Measurements from ENCODE around the gene RPP21.

Gene RPP21

DNA sequence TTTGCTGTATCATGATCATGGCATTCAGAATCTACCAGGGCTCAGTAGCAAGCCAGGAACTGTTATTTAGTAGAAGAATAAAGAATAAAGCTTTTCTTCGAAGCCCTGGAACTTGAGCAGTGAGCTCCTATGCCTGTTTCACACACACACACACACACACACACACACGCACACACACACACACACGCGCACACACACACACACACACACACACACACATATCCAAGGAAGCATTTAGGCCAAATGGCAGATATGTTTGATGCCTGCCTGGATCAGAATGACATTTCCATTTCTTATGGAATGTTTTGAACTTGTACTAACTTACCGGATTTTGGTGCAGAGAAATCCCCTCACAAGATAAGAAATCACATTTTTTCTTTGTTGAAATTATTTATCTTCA is 35.5 kb downstream of the RPP21 start:
- no peak for DNase-seq (ENCODE audit: low read depth)

DNA sequence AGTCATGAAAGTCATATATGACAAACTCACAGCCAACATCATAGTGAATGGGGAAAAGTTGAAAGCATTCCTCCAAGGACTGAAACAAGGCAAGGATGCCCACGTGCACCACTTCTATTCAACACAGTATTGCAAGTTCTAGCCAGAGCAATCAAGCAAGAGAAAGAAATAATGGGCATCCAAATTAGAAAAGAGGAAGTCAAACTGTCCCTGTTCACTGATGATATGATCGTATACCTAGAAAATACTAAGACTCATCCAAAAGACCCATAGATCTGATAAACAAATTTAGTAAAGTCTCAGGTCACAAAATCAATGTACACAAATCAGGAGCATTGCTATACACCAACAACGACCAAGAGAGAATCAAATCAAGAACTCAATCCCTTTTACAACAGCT is 41.2 kb downstream of the RPP21 start:
- DNase-seq (ENCODE audit: low read depth) = no peak

DNA sequence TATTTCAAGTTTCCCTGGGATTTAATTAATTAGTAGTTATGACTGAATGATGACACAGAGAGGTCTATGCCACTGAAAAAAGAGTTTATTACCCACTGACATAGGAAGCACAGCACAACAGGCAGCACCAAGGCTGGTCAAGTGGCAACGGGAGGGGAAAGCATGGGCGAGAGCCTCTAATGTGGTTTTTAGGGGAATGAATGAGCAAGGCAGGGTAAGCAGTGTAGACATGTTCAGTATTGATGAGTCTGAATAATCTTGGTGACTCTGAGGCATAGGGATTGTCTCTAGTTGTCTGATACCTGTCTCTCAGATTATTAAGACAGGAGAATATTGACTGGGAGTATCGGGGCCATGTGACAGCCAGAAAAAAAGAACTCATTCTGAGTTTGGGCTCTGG is 46.3 kb downstream of the RPP21 start:
- no peak for DNase-seq (ENCODE audit: low read depth)

DNA sequence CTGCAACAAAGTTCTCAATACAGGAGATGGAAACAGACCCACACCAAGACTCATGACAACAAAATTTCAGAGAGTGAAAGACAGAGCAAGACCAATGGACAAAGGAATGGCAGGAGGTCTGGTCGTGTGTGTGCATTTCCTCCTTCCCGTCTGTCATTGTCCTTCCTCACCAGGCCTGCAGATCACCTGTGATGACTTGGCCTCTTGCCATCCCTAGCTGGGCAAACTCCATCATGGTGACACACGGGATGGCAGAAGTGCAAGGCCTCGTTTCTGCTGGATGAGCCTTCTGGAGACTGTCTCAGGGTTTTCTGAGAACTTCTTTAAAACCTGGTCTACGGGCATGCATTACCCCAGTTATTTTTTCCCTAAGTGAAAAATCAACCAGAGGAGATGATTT is 49.2 kb downstream of the RPP21 start:
- no peak for DNase-seq (ENCODE audit: low read depth)

Measured in stimulated activated CD8-positive, alpha-beta memory T cell treated with anti-CD3 and anti-CD28 coated beads, Interleukin-12 subunit alpha, Interleukin-12 subunit beta, amount 100 ng/mL, for 4 hours (primary cell).